Adrenal gland (tissue), 5 donors: ENCODE results near the gene UBE2R2.

ENCODE experiments used
- CTCF ChIP-seq, 6 experiments: fragments of 450-650 bp in 4 of 6; fragments of 200-600 bp in 2 of 6; sonication (generic) in 1 of 6; IDR thresholded peaks; 1 replicate in 5 of 6; 2 replicates in 1 of 6; pipeline versions ENCODE4 v1.5.1 to v1.8.0; 2016 to 2021; ENCODE audit warnings: antibody characterized with exemption in 6 of 6, mild to moderate bottlenecking in 2 of 6, moderate library complexity in 1 of 6
- POLR2A ChIP-seq, 2 donors: fragments of 450-650 bp; IDR thresholded peaks; one replicate each; pipeline ENCODE4 v1.6.1; 2017; ENCODE audit warnings: antibody characterized with exemption in 2 of 2, mild to moderate bottlenecking in 2 of 2, moderate library complexity in 1 of 2
- donor health status: DM: no; HTN: no; CAD: no.

GRCh38 chr9:33840381-33840780 lies 23.4 kb downstream of the UBE2R2 start:
- TF ChIP-seq CTCF (IDR thresholded peaks at IDR 0.05) (no peak), POLR2A (IDR thresholded peaks at IDR 0.05) (no peak)
